HepG2 (cell line): ENCODE data around the gene CD302. TPM values are rescaled to one million over a fixed set of nuclear protein-coding genes. Genes with fewer than 3 reads are reported as not detected.

ENCODE experiments used
- CREB3 ChIP-seq: sonication (generic); formaldehyde crosslinking; IDR thresholded peaks from 2 replicates; pipeline ENCODE4 v1.5.0; 2020; ENCODE audit warnings: missing genetic modification reagents
- GABPA ChIP-seq, 2 experiments: IDR thresholded peaks; 2 replicates each; pipeline ENCODE4 v1.6.1; 2011 to 2016; ENCODE audit warnings: low read depth in 2 of 2, low read length in 1 of 2, missing biosample characterization in 1 of 2, missing genetic modification characterization in 1 of 2
- GTF2F1 ChIP-seq: fragments of 150-350 bp; IDR thresholded peaks from 2 replicates; pipeline ENCODE4 v1.6.1; 2014; ENCODE audit warnings: low read length
- HOXA9 ChIP-seq: sonication (generic); formaldehyde crosslinking; IDR thresholded peaks from 2 replicates; pipeline ENCODE4 v1.8.1; 2022; ENCODE audit warnings: missing genetic modification reagents, mild to moderate bottlenecking, moderate library complexity, borderline replicate concordance
- JUND ChIP-seq: sonication (generic); formaldehyde crosslinking; IDR thresholded peaks from 2 replicates; pipeline ENCODE4 v1.8.0; 2022; ENCODE audit warnings: mild to moderate bottlenecking, missing genetic modification reagents
- MAF1 ChIP-seq: sonication (generic); formaldehyde crosslinking; IDR thresholded peaks from 2 replicates; pipeline ENCODE4 v1.5.0; 2020; ENCODE audit warnings: missing genetic modification reagents, borderline replicate concordance
- PBX3 ChIP-seq: sonication (generic); formaldehyde crosslinking; IDR thresholded peaks from 2 replicates; pipeline ENCODE4 v1.8.1; 2023; ENCODE audit warnings: missing genetic modification reagents, inconsistent platforms, borderline replicate concordance
- REST ChIP-seq, 2 experiments: IDR thresholded peaks; 2 replicates each; pipeline ENCODE4 v1.6.1; 2011 to 2012; ENCODE audit warnings: low read length in 2 of 2, borderline replicate concordance in 1 of 2, low read depth in 1 of 2, mild to moderate bottlenecking in 1 of 2, moderate library complexity in 1 of 2
- TOPORS ChIP-seq: sonication (generic); formaldehyde crosslinking; IDR thresholded peaks from 2 replicates; pipeline ENCODE4 v1.8.0; 2023; ENCODE audit warnings: mild to moderate bottlenecking, missing genetic modification reagents
- ZBED4 ChIP-seq: sonication (generic); formaldehyde crosslinking; IDR thresholded peaks from 2 replicates; pipeline ENCODE4 v1.4.0; 2020; ENCODE audit warnings: missing genetic modification reagents, borderline replicate concordance
- ZNF121 ChIP-seq: sonication (generic); formaldehyde crosslinking; IDR thresholded peaks from 2 replicates; pipeline ENCODE4 v1.5.0; 2020; ENCODE audit warnings: mild to moderate bottlenecking, missing genetic modification reagents
- ZNF207 ChIP-seq: fragments of 450-650 bp; IDR thresholded peaks from 2 replicates; pipeline ENCODE4 v1.6.1; 2016; ENCODE audit warnings: antibody characterized with exemption, borderline replicate concordance
- ZNF710 ChIP-seq: sonication (generic); formaldehyde crosslinking; IDR thresholded peaks from 2 replicates; pipeline ENCODE4 v1.5.0; 2020; ENCODE audit warnings: mild to moderate bottlenecking, missing genetic modification reagents, borderline replicate concordance
- polyA plus RNA-seq, 8 experiments: library from polyadenylated mRNA; depleted of rRNA in 3 of 8; stranded (reverse) in 7 of 8; unstranded in 1 of 8; fragments of >200 nt; fragmentation: Illumina TruSeq in 4 of 8; extraction: Trizol in 4 of 8; gene quantifications; 2 replicates each; pipeline versions ENCODE4 v1.2.1 to v1.2.3, GENCODE V29; 2011 to 2016; ENCODE audit warnings: low read depth in 4 of 8, missing spikeins in 1 of 8, mixed read lengths in 1 of 8; ENCODE audit not compliant: insufficient read depth in 1 of 8
- total RNA-seq, 5 experiments: library from RNA; depleted of rRNA; stranded (reverse); fragments of >200 nt; fragmentation: Illumina TruSeq; extraction: Trizol; gene quantifications; 2 replicates each; pipeline ENCODE4 v1.2.3, GENCODE V29; 2016; ENCODE audit warnings: low read depth in 1 of 5

The CD302 gene
- total and polyA plus RNA-seq, 2 of the 13 experiments (the other 11 are each of a cell fraction or from before 2014, with no cell fraction given) = 8.0 to 15.6 TPM

- no peak for TF ChIP-seq GABPA (IDR thresholded peaks at IDR 0.05; ENCODE audit: low read depth, low read length)
- TF ChIP-seq GABPA (CRISPR knock-in tag; IDR thresholded peaks at IDR 0.05; ENCODE audit: low read depth) = peak; percentile 46; the same call in 1 of the 2 replicates
- peak; percentile 93 for TF ChIP-seq ZNF710 (CRISPR knock-in tag)
- peak; percentile 97 for TF ChIP-seq HOXA9 (CRISPR knock-in tag)
- TF ChIP-seq REST (IDR thresholded peaks at IDR 0.05; ENCODE audit: borderline replicate concordance in 1 of 2, low read depth in 1 of 2, low read length in 2 of 2) = peak in 1 of 2 experiments; percentile 59; a peak in 1 of 4 replicates
- peak; percentile 56; the same call in 1 of the 2 replicates for TF ChIP-seq MAF1
- peak; percentile 65; the same call in 1 of the 2 replicates for TF ChIP-seq ZBED4
- peak; percentile 57; the same call in 1 of the 2 replicates for TF ChIP-seq JUND (CRISPR knock-in tag)
- peak; percentile 85; the same call in 1 of the 2 replicates for TF ChIP-seq TOPORS (CRISPR knock-in tag)
- TF ChIP-seq PBX3 (CRISPR knock-in tag) = 0 out of 2 replicates have a peak, but pooled peaks have one; percentile 43
- no peak; the same call in 1 of the 2 replicates for TF ChIP-seq ZNF121 (CRISPR knock-in tag)
- no peak for TF ChIP-seq ZNF207
- no peak for TF ChIP-seq GTF2F1
- no peak for TF ChIP-seq CREB3 (CRISPR knock-in tag)
Measured at GRCh38 chr2:159797543-159798375, at the start of gene CD302 (continued).
